Stimulated activated CD4-positive, alpha-beta T cell treated with anti-CD3 and anti-CD28 coated beads, Interleukin-1b, Interleukin-23, amount 100 ng/mL, for 1 hour (primary cell): Measurements from ENCODE around the gene NINL.
"Not testable (repeated sequence)": the region's sequence is repeated elsewhere in the genome, so short reads cannot be mapped to it uniquely, and the experiment has no call there.

Experiments used
- DNase-seq, 2 donors: peaks; one replicate each; pipeline ENCODE4 v3.0.0-alpha.2; 2020; ENCODE audit warnings: low read depth in 2 of 2

The NINL gene

GRCh38 chr20:25552977-25553376 is 32.4 kb downstream of the NINL start:
- no peak for DNase-seq

GRCh38 chr20:25551413-25552215 is 33.7 kb downstream of the NINL start:
- no peak for DNase-seq

GRCh38 chr20:25550645-25551337 is 34.5 kb downstream of the NINL start:
- DNase-seq: not testable (repeated sequence)

GRCh38 chr20:25549843-25550477 is 35.4 kb downstream of the NINL start:
- no peak for DNase-seq

- DNase-seq: no peak
Measured at GRCh38 chr20:25549172-25549773, 36.1 kb downstream of the NINL start.

- no peak for DNase-seq
Measured at GRCh38 chr20:25548613-25549086, 36.7 kb downstream of the NINL start.

GRCh38 chr20:25547999-25548398 is 37.3 kb downstream of the NINL start:
- no peak for DNase-seq

GRCh38 chr20:25547063-25547462 is 38.3 kb downstream of the NINL start:
- DNase-seq: no peak

- no peak for DNase-seq
Measured at GRCh38 chr20:25546048-25546447, 39.3 kb downstream of the NINL start.

GRCh38 chr20:25545171-25545570 is 40.2 kb downstream of the NINL start:
- no peak for DNase-seq

- DNase-seq: no peak
Measured at GRCh38 chr20:25544734-25545133, 40.6 kb downstream of the NINL start.

- no peak for DNase-seq
Measured at GRCh38 chr20:25544311-25544710, 41.0 kb downstream of the NINL start.

- DNase-seq: no peak
Measured at GRCh38 chr20:25543068-25543467, 42.3 kb downstream of the NINL start.

GRCh38 chr20:25541676-25542075 is 43.7 kb downstream of the NINL start:
- DNase-seq: no peak

GRCh38 chr20:25539742-25540672 is 45.3 kb downstream of the NINL start:
- DNase-seq: no peak

- no peak for DNase-seq
Measured at GRCh38 chr20:25538838-25539665, 46.3 kb downstream of the NINL start.

- no peak for DNase-seq
Measured at GRCh38 chr20:25537890-25538289, 47.4 kb downstream of the NINL start.

- DNase-seq: no peak
Measured at GRCh38 chr20:25535762-25536161, 49.6 kb downstream of the NINL start.

GRCh38 chr20:25534845-25535244 is 50.5 kb downstream of the NINL start:
- DNase-seq: no peak
